Hair follicular keratinocyte (primary cell): ENCODE data around the gene OSBPL5. TPM values are rescaled to one million over a fixed set of nuclear protein-coding genes. Genes with fewer than 3 reads are reported as not detected.

Experiments
- total RNA-seq: library from RNA; depleted of rRNA; stranded (reverse); fragments of >200 nt; gene quantifications from 2 replicates; pipeline ENCODE4 v1.2.3, GENCODE V29; 2015

Gene OSBPL5
- total RNA-seq, result 8.5 and 20.1 TPM in 2 replicates

DNA sequence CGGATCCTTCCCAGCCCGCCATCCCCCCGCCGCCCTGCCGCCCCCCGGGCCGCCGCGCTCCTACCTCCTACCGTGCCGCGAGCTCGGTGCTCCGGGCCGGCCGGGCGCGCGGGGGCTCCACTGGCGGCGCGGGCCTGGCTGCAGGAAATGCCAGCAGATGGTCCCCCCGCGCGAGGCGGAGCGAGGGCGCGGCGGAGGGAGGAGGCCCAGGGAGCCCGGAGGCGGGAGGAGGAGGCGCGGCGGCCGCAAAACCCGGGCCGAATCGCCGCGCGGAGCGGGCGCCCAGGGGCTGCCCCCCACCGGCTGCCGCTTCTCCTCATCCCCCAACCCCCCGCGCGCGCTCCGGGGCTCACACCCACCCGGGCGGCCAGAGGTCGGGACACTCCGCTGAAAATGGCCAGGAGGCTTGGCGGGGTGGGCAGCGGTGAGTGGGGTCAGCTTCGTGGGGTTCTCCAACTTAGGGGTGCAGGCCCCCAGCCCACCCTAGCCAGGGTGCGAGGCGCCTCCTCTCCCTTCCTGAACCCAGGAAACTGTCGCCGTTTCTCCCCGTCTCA, at the start of gene OSBPL5:
TSS of gene OSBPL5 (minus strand) at position 159 of the 554 bp plus-strand sequence. CDS start 36,162 bp downstream, outside the sequence.

DNA sequence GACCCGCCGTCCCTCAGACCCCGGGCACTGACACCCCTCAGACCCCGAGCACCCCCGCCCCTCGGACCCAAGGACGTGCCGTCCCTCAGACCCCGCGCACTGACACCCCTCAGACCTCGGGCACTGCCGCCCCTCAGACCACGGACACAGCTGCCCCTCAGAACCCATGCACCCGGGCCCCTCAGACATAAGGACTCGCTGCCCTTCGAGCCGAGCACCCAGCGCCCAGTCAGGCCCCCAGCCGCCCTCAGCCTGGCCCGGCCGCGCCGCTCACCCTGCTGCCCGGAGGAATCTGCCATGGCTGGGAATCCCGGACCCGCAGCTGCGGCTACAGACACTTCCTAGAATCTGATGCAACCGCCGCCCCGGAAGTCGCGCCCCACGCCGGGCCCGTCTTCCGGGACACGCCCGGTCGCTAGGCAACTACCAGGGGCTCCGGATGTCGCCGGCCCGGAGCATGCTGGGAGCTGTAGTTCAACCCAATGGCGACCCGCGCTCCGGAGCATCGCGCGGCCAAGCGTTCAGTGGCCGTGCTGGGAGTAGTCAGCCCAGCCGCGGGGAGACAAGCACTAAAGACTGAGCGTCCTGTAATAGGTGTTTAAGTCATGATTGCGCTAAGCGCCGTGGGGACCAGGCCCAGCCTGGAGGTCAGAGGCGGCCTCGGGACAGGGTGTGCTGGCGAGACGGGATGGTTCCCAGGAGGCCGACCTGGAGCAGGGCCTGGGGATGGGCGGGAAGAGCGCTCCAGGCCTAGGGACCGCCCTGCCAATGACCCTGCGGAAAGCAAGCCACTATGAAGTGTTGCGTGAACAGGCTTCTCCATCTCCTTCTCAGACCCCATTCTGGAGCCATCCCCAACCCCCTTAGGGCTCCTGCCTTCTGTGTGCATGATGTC, 107.8 kb downstream of the OSBPL5 start, which contains the start of gene CARS1:
TSS of gene CARS1 (minus strand) at position 355 of the 895 bp plus-strand sequence. CDS start at position 299, 56 bp downstream.

Other genes starting within 250 kb of the OSBPL5 start
- gene PHLDA2, start 235.9 kb downstream of the OSBPL5 start, total RNA-seq, result 70.2 and 78.2 TPM in 2 replicates
- 103 and 105 TPM in 2 replicates for gene NAP1L4, start 173.0 kb downstream of the OSBPL5 start, total RNA-seq
- gene CARS1, start 107.9 kb downstream of the OSBPL5 start, total RNA-seq, result 78.4 and 78.5 TPM in 2 replicates
- gene MRGPRG, start 53.5 kb upstream of the OSBPL5 start, total RNA-seq, result not detected in 2 replicates
- gene MRGPRE, start 67.1 kb upstream of the OSBPL5 start, total RNA-seq, result not detected in 2 replicates
- gene ZNF195, start 213.8 kb upstream of the OSBPL5 start, total RNA-seq, result 15.1 and 20.7 TPM in 2 replicates